HG03135 (cell line): ENCODE results near the gene CSTB.
A peak's percentile ranks its signal among the peaks of the same experiment; 100 is the strongest.

ENCODE experiments used
- ATAC-seq: cut with Tn5 transposase; IDR thresholded peaks from one replicate; pipeline ENCODE4 v1.9.1; 2021; ENCODE audit warnings: mild to moderate bottlenecking, moderate library complexity; ENCODE audit not compliant: unreplicated experiment

The CSTB gene

GRCh38 chr21:43811262-43812105, 35.4 kb upstream of the CSTB start:
- no peak for ATAC-seq

GRCh38 chr21:43810505-43811261, 34.6 kb upstream of the CSTB start:
- ATAC-seq = peak; percentile 61

- ATAC-seq = no peak
These were observed 33.9 kb upstream of the CSTB start for GRCh38 chr21:43809853-43810504.

GRCh38 chr21:43809346-43809799, 33.3 kb upstream of the CSTB start:
- no peak for ATAC-seq

GRCh38 chr21:43808832-43809251, 32.7 kb upstream of the CSTB start:
- ATAC-seq = no peak

- no peak for ATAC-seq
These were observed 32.3 kb upstream of the CSTB start for GRCh38 chr21:43808367-43808766.

GRCh38 chr21:43806017-43806710, 30.1 kb upstream of the CSTB start:
- ATAC-seq = no peak

- peak; percentile 83 for ATAC-seq
These were observed 29.2 kb upstream of the CSTB start for GRCh38 chr21:43805275-43805800.

- ATAC-seq = no peak
These were observed 27.6 kb upstream of the CSTB start for GRCh38 chr21:43803558-43804300.

GRCh38 chr21:43802713-43803313, 26.7 kb upstream of the CSTB start:
- no peak for ATAC-seq

- no peak for ATAC-seq
These were observed 25.1 kb upstream of the CSTB start for GRCh38 chr21:43801006-43801783.

- no peak for ATAC-seq
These were observed 24.5 kb upstream of the CSTB start for GRCh38 chr21:43800566-43800965.

GRCh38 chr21:43800124-43800523, 24.0 kb upstream of the CSTB start:
- ATAC-seq = no peak

- no peak for ATAC-seq
These were observed 23.3 kb upstream of the CSTB start for GRCh38 chr21:43799301-43799840.

GRCh38 chr21:43797925-43798715, 22.0 kb upstream of the CSTB start:
- no peak for ATAC-seq

- ATAC-seq = no peak
These were observed 21.3 kb upstream of the CSTB start for GRCh38 chr21:43797415-43797814.

- no peak for ATAC-seq
These were observed 18.7 kb upstream of the CSTB start for GRCh38 chr21:43794857-43795256.

GRCh38 chr21:43794311-43794710, 18.2 kb upstream of the CSTB start:
- ATAC-seq = no peak
